H1 (cell line): ENCODE measurements around the gene MICU1. TPM values are rescaled to one million over a fixed set of nuclear protein-coding genes. Genes with fewer than 3 reads are reported as not detected.

Experiments
- CTCF ChIA-PET: fragments of 300-600 bp; sonication (Branson Sonifier 250); formaldehyde crosslinking; loops from one replicate; lab custom pipeline; 2021; ENCODE audit not compliant: partially characterized antibody; lab: Charles Lee
- POLR2A ChIA-PET: fragments of 300-600 bp; sonication (Branson Sonifier 250); formaldehyde crosslinking; loops from one replicate; lab custom pipeline; 2021; ENCODE audit warnings: inconsistent platforms; ENCODE audit not compliant: partially characterized antibody; lab: Charles Lee
- DNase-seq, 2 experiments: peaks; one replicate each; pipeline versions ENCODE4 v3.0.0 to v3.0.0-alpha.2; 2010 to 2022; ENCODE audit warnings: low spot score in 2 of 2, low read depth in 1 of 2, mixed read lengths in 1 of 2
- FAIRE-seq: peaks from 2 replicates; lab custom pipeline; 2011; peaks lifted over from hg19 to GRCh38; lab: Jason Lieb, UNC
- H2AFZ ChIP-seq: 2 replicates; pipeline ENCODE4 v1.8.1; 2012; ENCODE audit warnings: low read length, inconsistent platforms
- H2AK5ac ChIP-seq: 2 replicates; pipeline ENCODE4 v1.6.1; 2013; ENCODE audit warnings: low read depth, low read length
- H2BK120ac ChIP-seq: replicated peaks from 2 replicates; pipeline ENCODE3; 2013; ENCODE audit warnings: low read depth, low read length, inconsistent platforms
- H2BK12ac ChIP-seq: 2 replicates; pipeline ENCODE4 v1.6.1; 2013; ENCODE audit warnings: low read depth, low read length
- H2BK15ac ChIP-seq: 2 replicates; pipeline ENCODE4 v1.6.1; 2013; ENCODE audit warnings: low read length
- H2BK20ac ChIP-seq: 2 replicates; pipeline ENCODE4 v1.6.1; 2013; ENCODE audit warnings: low read length
- H2BK5ac ChIP-seq: 2 replicates; pipeline ENCODE4 v1.6.1; 2013; ENCODE audit warnings: low read depth, low read length
- H3K14ac ChIP-seq: 2 replicates; pipeline ENCODE4 v1.6.1; 2013; ENCODE audit warnings: inconsistent platforms; ENCODE audit not compliant: insufficient read length
- H3K18ac ChIP-seq: 2 replicates; pipeline ENCODE4 v1.6.1; 2013; ENCODE audit warnings: low read length; ENCODE audit errors: extremely low read depth
- H3K23ac ChIP-seq: 2 replicates; pipeline ENCODE4 v1.6.1; 2013; ENCODE audit warnings: inconsistent platforms; ENCODE audit not compliant: insufficient read length
- H3K23me2 ChIP-seq: 2 replicates; pipeline ENCODE4 v1.6.1; 2013; ENCODE audit warnings: low read depth, low read length
- H3K27ac ChIP-seq: 2 replicates; pipeline ENCODE4 v1.6.1; 2011; ENCODE audit warnings: low read depth, low read length, inconsistent platforms
- H3K27me3 ChIP-seq, 4 experiments: replicated peaks in 1 of 4; 1 replicate in 1 of 4; 2 replicates in 3 of 4; pipeline versions ENCODE4 v1.6.1 to v1.8.1; 2011 to 2013; ENCODE audit warnings: low read length in 3 of 4, mild to moderate bottlenecking in 3 of 4, inconsistent platforms in 2 of 4, mixed read lengths in 2 of 4, moderate library complexity in 1 of 4; ENCODE audit not compliant: control insufficient read depth in 3 of 4, insufficient read depth in 3 of 4; ENCODE audit errors: extremely low read depth in 1 of 4
- H3K36me3 ChIP-seq, 4 experiments: 2 replicates each; pipeline versions ENCODE4 v1.6.1 to v1.8.1; 2011 to 2013; ENCODE audit warnings: mild to moderate bottlenecking in 4 of 4, low read length in 3 of 4, moderate library complexity in 2 of 4, control low read depth in 1 of 4, inconsistent platforms in 1 of 4; ENCODE audit not compliant: insufficient read depth in 4 of 4, control insufficient read depth in 2 of 4
- H3K4ac ChIP-seq: replicated peaks from 2 replicates; pipeline ENCODE3; 2013; ENCODE audit warnings: low read length, low read depth, mixed read lengths, inconsistent platforms; ENCODE audit not compliant: insufficient read length
- H3K4me1 ChIP-seq, 4 experiments: replicated peaks in 1 of 4; 1 replicate in 1 of 4; 2 replicates in 3 of 4; pipeline versions ENCODE4 v1.6.1 to v1.8.1; 2011 to 2013; ENCODE audit warnings: low read length in 3 of 4, inconsistent platforms in 2 of 4, mixed read lengths in 1 of 4; ENCODE audit not compliant: insufficient read depth in 4 of 4, control insufficient read depth in 3 of 4
- H3K4me2 ChIP-seq, 2 experiments: 2 replicates each; pipeline versions ENCODE4 v1.6.1 to v1.8.1; 2011 to 2013; ENCODE audit warnings: low read depth in 2 of 2, low read length in 2 of 2, control low read depth in 1 of 2, inconsistent platforms in 1 of 2, mild to moderate bottlenecking in 1 of 2; ENCODE audit not compliant: insufficient read depth in 1 of 2
- H3K4me3 ChIP-seq, 4 experiments: fragments of 200-600, 300-600 bp in 1 of 4; sonication (generic), shearing (Covaris generic), sonication (Bioruptor Twin) in 1 of 4; 2 replicates each; pipeline versions ENCODE4 v1.5.1 to v1.8.1; 2011 to 2016; ENCODE audit warnings: low read length in 4 of 4, low read depth in 3 of 4, control low read depth in 2 of 4, inconsistent platforms in 2 of 4, mild to moderate bottlenecking in 2 of 4, mixed read lengths in 1 of 4, moderate library complexity in 1 of 4; ENCODE audit not compliant: insufficient read depth in 2 of 4; ENCODE audit errors: extremely low read depth in 1 of 4
- H3K56ac ChIP-seq: replicated peaks from 2 replicates; pipeline ENCODE3; 2013; ENCODE audit warnings: low read depth, mild to moderate bottlenecking, mixed read lengths, low read length, inconsistent platforms; ENCODE audit not compliant: insufficient read length
- H3K79me1 ChIP-seq: 2 replicates; pipeline ENCODE4 v1.6.1; 2013; ENCODE audit warnings: low read depth, low read length, control low read depth
- H3K79me2 ChIP-seq, 2 experiments: 2 replicates each; pipeline versions ENCODE4 v1.6.1 to v1.8.1; 2012 to 2013; ENCODE audit warnings: low read length in 2 of 2, mild to moderate bottlenecking in 2 of 2, inconsistent platforms in 1 of 2; ENCODE audit not compliant: insufficient read depth in 2 of 2, control insufficient read depth in 1 of 2
- H3K9ac ChIP-seq, 4 experiments: replicated peaks in 1 of 4; 1 replicate in 1 of 4; 2 replicates in 3 of 4; pipeline versions ENCODE4 v1.6.1 to v1.8.1; 2011 to 2013; ENCODE audit warnings: low read depth in 3 of 4, low read length in 3 of 4, control low read depth in 2 of 4, mild to moderate bottlenecking in 2 of 4, moderate library complexity in 2 of 4, inconsistent platforms in 1 of 4; ENCODE audit errors: extremely low read depth in 1 of 4
- H3K9me3 ChIP-seq, 2 experiments: 2 replicates each; pipeline versions ENCODE4 v1.6.1 to v1.8.1; 2012 to 2013; ENCODE audit warnings: mild to moderate bottlenecking in 2 of 2, moderate library complexity in 2 of 2, control low read depth in 1 of 2, inconsistent platforms in 1 of 2, low read depth in 1 of 2, low read length in 1 of 2, mixed read lengths in 1 of 2; ENCODE audit not compliant: insufficient read depth in 2 of 2
- H4K20me1 ChIP-seq, 2 experiments: replicated peaks in 1 of 2; 2 replicates each; pipeline versions ENCODE3 to v1.8.1; 2011 to 2013; ENCODE audit warnings: inconsistent platforms in 2 of 2, low read length in 2 of 2, mild to moderate bottlenecking in 1 of 2; ENCODE audit not compliant: insufficient read depth in 2 of 2, control insufficient read depth in 1 of 2
- H4K5ac ChIP-seq: 2 replicates; pipeline ENCODE4 v1.6.1; 2013; ENCODE audit warnings: low read length, low read depth, mixed read lengths, inconsistent platforms; ENCODE audit not compliant: insufficient read length
- H4K8ac ChIP-seq: 2 replicates; pipeline ENCODE4 v1.8.0; 2013; ENCODE audit warnings: mild to moderate bottlenecking, moderate library complexity, low read length, inconsistent platforms; ENCODE audit not compliant: insufficient read depth; ENCODE audit errors: extremely low read depth
- H4K91ac ChIP-seq: replicated peaks from 2 replicates; pipeline ENCODE3; 2013; ENCODE audit warnings: low read length, mixed read lengths, inconsistent platforms; ENCODE audit not compliant: insufficient read length
- CBX5 ChIP-seq: fragments of 300-800, 300-1000 bp; sonication (generic); IDR thresholded peaks from 2 replicates; pipeline ENCODE4 v1.7.1; 2016; ENCODE audit warnings: antibody characterized with exemption, low read length, low read depth
- CHD1 ChIP-seq: IDR thresholded peaks from 2 replicates; pipeline ENCODE4 v1.6.1; 2012; ENCODE audit warnings: low read depth, low read length, improper control_type of control experiment
- EGR1 ChIP-seq: IDR thresholded peaks from 2 replicates; pipeline ENCODE4 v1.6.1; 2011; ENCODE audit warnings: low read depth, low read length, borderline replicate concordance
- EP300 ChIP-seq, 2 experiments: IDR thresholded peaks; 1 replicate in 1 of 2; 2 replicates in 1 of 2; pipeline ENCODE4 v1.6.1; 2011 to 2012; ENCODE audit warnings: low read depth in 2 of 2, low read length in 2 of 2, mild to moderate bottlenecking in 2 of 2, borderline replicate concordance in 1 of 2, inconsistent platforms in 1 of 2, moderate library complexity in 1 of 2
- EZH2 ChIP-seq: fragments of 200-600 bp; sonication (generic); IDR thresholded peaks from 2 replicates; pipeline ENCODE4 v1.7.1; 2012; ENCODE audit warnings: low read depth, mild to moderate bottlenecking, moderate library complexity, low read length, inconsistent platforms; ENCODE audit not compliant: severe bottlenecking
- FOSL1 ChIP-seq: IDR thresholded peaks from 2 replicates; pipeline ENCODE4 v1.6.1; 2011; ENCODE audit warnings: mild to moderate bottlenecking, low read depth, low read length, moderate library complexity; ENCODE audit not compliant: insufficient read depth
- KDM4A ChIP-seq: IDR thresholded peaks from one replicate; pipeline ENCODE4 v1.7.1; 2012; ENCODE audit warnings: low read depth, mild to moderate bottlenecking, moderate library complexity, low read length, inconsistent platforms; ENCODE audit not compliant: severe bottlenecking
- POLR2A ChIP-seq, 2 experiments: IDR thresholded peaks; 1 replicate in 1 of 2; 2 replicates in 1 of 2; pipeline ENCODE4 v1.6.1; 2011; ENCODE audit warnings: low read depth in 2 of 2, low read length in 2 of 2, mild to moderate bottlenecking in 2 of 2; ENCODE audit errors: control extremely low read depth in 1 of 2
- SAP30 ChIP-seq: fragments of 300-600 bp; sonication (generic); IDR thresholded peaks from 2 replicates; pipeline ENCODE4 v1.7.1; 2012; ENCODE audit warnings: low read length, moderate library complexity, mild to moderate bottlenecking, inconsistent platforms; ENCODE audit not compliant: insufficient read depth, insufficient replicate concordance
- SIN3A ChIP-seq, 2 experiments: IDR thresholded peaks in 1 of 2; conservative IDR thresholded peaks in 1 of 2; 2 replicates each; pipeline ENCODE4 v1.6.1; 2011 to 2012; ENCODE audit warnings: low read length in 2 of 2, improper control_type of control experiment in 1 of 2, low read depth in 1 of 2, mild to moderate bottlenecking in 1 of 2
- SIRT6 ChIP-seq: IDR thresholded peaks from one replicate; pipeline ENCODE4 v1.7.1; 2012; ENCODE audit warnings: low read length, inconsistent platforms
- SP4 ChIP-seq: IDR thresholded peaks from 2 replicates; pipeline ENCODE4 v1.6.1; 2012; ENCODE audit warnings: low read length, inconsistent platforms
- SUZ12 ChIP-seq: fragments of 200-600 bp; sonication (generic); IDR thresholded peaks from 2 replicates; pipeline ENCODE4 v1.6.1; 2012; ENCODE audit warnings: mild to moderate bottlenecking, inconsistent platforms, low read length, moderate library complexity, mixed read lengths
- TAF1 ChIP-seq: IDR thresholded peaks from 2 replicates; pipeline ENCODE4 v1.6.1; 2011; ENCODE audit warnings: mild to moderate bottlenecking, low read depth, low read length
- WGBS, 2 experiments: shearing (Covaris generic) in 1 of 2; methylation state at CpG; one replicate each; pipeline versions ENCODE4 v1.1.6 to v1.1.7; 2013 to 2015; ENCODE audit warnings: low lambda C conversion rate in 2 of 2, mixed read lengths in 2 of 2, inconsistent platforms in 1 of 2, low coverage in 1 of 2, missing lambda C conversion rate in 1 of 2; ENCODE audit not compliant: insufficient replicate concordance in 2 of 2, insufficient coverage in 1 of 2, insufficient read length in 1 of 2; ENCODE audit errors: extremely low coverage in 1 of 2, missing lambda C conversion rate in 1 of 2; 5-methylcytosine and 5-hydroxymethylcytosine counted together
- polyA plus RNA-seq, 7 experiments: library from polyadenylated mRNA; depleted of rRNA in 3 of 7; stranded (reverse) in 5 of 7; unstranded in 2 of 7; fragments of >200 nt in 5 of 7; fragments of 200-250 nt in 2 of 7; gene quantifications; 1 replicate in 5 of 7; 2 replicates in 1 of 7; 4 replicates in 1 of 7; pipeline versions ENCODE4 v1.2.1 to v1.2.3, GENCODE V29; 2011 to 2013; ENCODE audit warnings: missing spikeins in 2 of 7, mixed read lengths in 2 of 7
- total RNA-seq: library from RNA; stranded (reverse); fragmentation: NEBNext Ultra II Directional; extraction: Animal tissue kit (Norgen Biotek cat#: 25700); gene quantifications from 2 replicates; pipeline ENCODE4 v1.2.1, GENCODE V29; 2021

The MICU1 gene
- total and polyA plus RNA-seq, 2 of the 8 experiments (the other 6 are each of a cell fraction or from before 2014, with no cell fraction given), result 18.0 to 36.7 TPM

- DNase-seq, result no peak
- Histone ChIP-seq H3K27ac (peak overlapping the region; percentile 57; the same call in 1 of the 2 replicates), H2AK5ac (no peak overlapping the region), H4K5ac (no peak overlapping the region), H3K56ac (no peak overlapping the region), H3K23me2 (no peaks in the 10 kb centered on the region; the same call in 1 of the 2 replicates), H2BK20ac (no peak overlapping the region), H2BK5ac (0 out of 2 replicates have a peak overlapping the region, but pooled peaks have one; percentile 52), H4K20me1 (peaks cover 0 to 1% of the 10 kb centered on the region in 2 experiments), H4K91ac (no peak overlapping the region), H3K18ac (peak overlapping the region; percentile 89; the same call in 1 of the 2 replicates), H3K4ac (no peak overlapping the region), H3K4me1 (no peaks in the 10 kb centered on the region), H3K14ac (no peak overlapping the region), H3K4me2 (peak overlapping the region; percentile 40 to 72; a peak in 2 of 4 replicates), H4K8ac (no peak overlapping the region), H2AFZ (no peak overlapping the region), H3K9me3 (no peaks in the 10 kb centered on the region), H3K9ac (peak overlapping the region in 3 of 4 experiments; percentile 21 to 85 (median 56); a peak in 6 of 7 replicates), H3K79me1 (peaks cover 7% of the 10 kb centered on the region), H3K79me2 (peaks cover 0 to 23% of the 10 kb centered on the region in 2 experiments; a peak in 3 of 4 replicates), H2BK120ac (no peak overlapping the region), H3K4me3 (peak overlapping the region; percentile 10 to 100 (median 54); a peak in 5 of 8 replicates), H2BK12ac (no peak overlapping the region), H3K23ac (no peak overlapping the region), H3K36me3 (no peaks in the 10 kb centered on the region), H2BK15ac (no peak overlapping the region), H3K27me3 (no peaks in the 10 kb centered on the region)
- FAIRE-seq, result no peak
- POLR2A ChIA-PET, result interaction anchor here (0.9 to 1.9 kb wide), 5 partner anchors 10 to 273 kb away, joined by 3 to 10 read pairs (median 5); partner anchors contain the start of genes DNAJB12 and MCU
- CTCF ChIA-PET, result no interaction called here
- 31% methylated on average over 1 of the region's 1 CpG; no CpG with 5 or more reads in 1 of the 2 experiments for whole genome bisulfite sequencing, 2 experiments
- TF ChIP-seq SIN3A (conservative IDR thresholded peaks at IDR 0.05 in 1 of 2, IDR thresholded peaks at IDR 0.05 in 1 of 2; ENCODE audit: low read depth in 1 of 2, low read length in 2 of 2) (no peak), POLR2A (IDR thresholded peaks at IDR 0.05; ENCODE audit: control extremely low read depth in 1 of 2, low read depth in 2 of 2, low read length in 2 of 2) (no peak), TAF1 (no peak), CBX5 (no peak), SP4 (no peak), CHD1 (no peak), EP300 (IDR thresholded peaks at IDR 0.05; ENCODE audit: borderline replicate concordance in 1 of 2, low read depth in 2 of 2, low read length in 2 of 2) (no peak), KDM4A (no peak), EZH2 (no peak), SUZ12 (no peak), SIRT6 (no peak), EGR1 (no peak), FOSL1 (no peak), SAP30 (no peak)
These were observed 520 bp upstream of the MICU1 start for GRCh38 chr10:72626444-72626754.
